Endothelial cell of umbilical vein (primary cell): ENCODE data around the gene MVD. TPM values are rescaled to one million over a fixed set of nuclear protein-coding genes. Genes with fewer than 3 reads are reported as not detected.

Source experiments
- BruUV-seq: library from RNA; stranded (reverse); fragments of 400-500 nt; replicated peaks from 2 replicates; lab custom pipeline; 2021; lab: Mats Ljungman, UMichigan
- CTCF ChIA-PET: fragments of 300-600, 350-600 bp; sonication (Branson Sonifier 250); formaldehyde crosslinking; loops from one replicate; lab custom pipeline; 2021; ENCODE audit warnings: antibody characterized with exemption, inconsistent platforms; lab: Charles Lee
- POLR2A ChIA-PET: fragments of 300-600, 350-600 bp; sonication (Branson Sonifier 250); formaldehyde crosslinking; loops from one replicate; lab custom pipeline; 2021; ENCODE audit warnings: antibody characterized with exemption, inconsistent platforms; lab: Charles Lee
- DNase-seq: peaks from one replicate; pipeline ENCODE4 v3.0.0-alpha.2; 2011; ENCODE audit warnings: low read depth, low spot score
- FAIRE-seq: peaks from 2 replicates; lab custom pipeline; 2011; peaks lifted over from hg19 to GRCh38; lab: Jason Lieb, UNC
- H2AFZ ChIP-seq: 2 replicates; pipeline ENCODE4 v1.6.0; 2012; ENCODE audit warnings: low read depth, low read length, control low read depth, inconsistent platforms
- H3K27ac ChIP-seq: 2 replicates; pipeline ENCODE4 v1.5.1; 2011; ENCODE audit warnings: low read depth, mild to moderate bottlenecking, control low read depth, low read length, moderate library complexity; ENCODE audit not compliant: insufficient read depth
- H3K27me3 ChIP-seq, 2 experiments: 2 replicates each; pipeline versions ENCODE4 v1.6.0 to v1.6.1; 2011; ENCODE audit warnings: low read length in 2 of 2, mixed read lengths in 1 of 2; ENCODE audit not compliant: control insufficient read depth in 2 of 2, insufficient read depth in 2 of 2
- H3K36me3 ChIP-seq, 2 experiments: 2 replicates in 1 of 2; 3 replicates in 1 of 2; pipeline ENCODE4 v1.5.1; 2011; ENCODE audit warnings: low read length in 2 of 2, mild to moderate bottlenecking in 1 of 2, moderate library complexity in 1 of 2; ENCODE audit not compliant: control insufficient read depth in 2 of 2, insufficient read depth in 2 of 2; ENCODE audit errors: extremely low read depth in 1 of 2
- H3K4me1 ChIP-seq: 3 replicates; pipeline ENCODE4 v1.5.1; 2011; ENCODE audit warnings: mild to moderate bottlenecking, low read length; ENCODE audit not compliant: control insufficient read depth, insufficient read depth; ENCODE audit errors: extremely low read depth
- H3K4me2 ChIP-seq: 2 replicates; pipeline ENCODE4 v1.6.1; 2011; ENCODE audit warnings: low read length, control low read depth, mixed read lengths; ENCODE audit not compliant: insufficient read depth
- H3K4me3 ChIP-seq, 3 experiments: fragments of 200-600 bp in 1 of 3; sonication (generic), shearing (Covaris generic) in 1 of 3; replicated peaks in 1 of 3; 2 replicates each; pipeline ENCODE4 v1.5.1; 2011 to 2016; ENCODE audit warnings: control low read depth in 3 of 3, low read length in 3 of 3, mild to moderate bottlenecking in 2 of 3, inconsistent platforms in 1 of 3, low read depth in 1 of 3, moderate library complexity in 1 of 3; ENCODE audit not compliant: insufficient read depth in 1 of 3
- H3K79me2 ChIP-seq: 2 replicates; pipeline ENCODE4 v1.6.0; 2012; ENCODE audit warnings: low read length, inconsistent platforms; ENCODE audit not compliant: control insufficient read depth, insufficient read depth
- H3K9ac ChIP-seq: replicated peaks from 2 replicates; pipeline ENCODE3; 2011; ENCODE audit warnings: low read length, control low read depth; ENCODE audit not compliant: insufficient read depth; ENCODE audit errors: extremely low read depth
- H3K9me1 ChIP-seq: replicated peaks from 3 replicates; pipeline ENCODE4 v1.6.0; 2011; ENCODE audit warnings: mild to moderate bottlenecking, low read length; ENCODE audit not compliant: control insufficient read depth, insufficient read depth; ENCODE audit errors: extremely low read depth
- H3K9me3 ChIP-seq: replicated peaks from 2 replicates; pipeline ENCODE4 v1.5.1; 2012; ENCODE audit warnings: low read length, inconsistent platforms; ENCODE audit not compliant: control insufficient read depth, insufficient read depth
- H4K20me1 ChIP-seq: replicated peaks from 2 replicates; pipeline ENCODE3; 2011; ENCODE audit warnings: mild to moderate bottlenecking, low read length; ENCODE audit not compliant: control insufficient read depth, insufficient read depth; ENCODE audit errors: extremely low read depth
- EZH2 ChIP-seq: IDR thresholded peaks from 2 replicates; pipeline ENCODE4 v1.6.1; 2012; ENCODE audit warnings: borderline replicate concordance, low read depth, mild to moderate bottlenecking, moderate library complexity, low read length, inconsistent platforms; ENCODE audit not compliant: severe bottlenecking
- FOS ChIP-seq: IDR thresholded peaks from 2 replicates; pipeline ENCODE4 v1.6.1; 2011; ENCODE audit warnings: mild to moderate bottlenecking, low read length, moderate library complexity, borderline replicate concordance; ENCODE audit not compliant: insufficient read depth
- GATA2 ChIP-seq: IDR thresholded peaks from 2 replicates; pipeline ENCODE4 v1.7.0; 2011; ENCODE audit warnings: low read depth, mild to moderate bottlenecking, moderate library complexity, mixed read lengths, low read length; ENCODE audit not compliant: insufficient read length, insufficient read depth
- JUN ChIP-seq: IDR thresholded peaks from 2 replicates; pipeline ENCODE4 v1.6.1; 2011; ENCODE audit warnings: borderline replicate concordance, low read depth; ENCODE audit not compliant: insufficient read length, insufficient read depth
- MYC ChIP-seq: IDR thresholded peaks from one replicate; pipeline ENCODE4 v1.6.1; 2011; ENCODE audit warnings: mild to moderate bottlenecking, low read depth, low read length
- POLR2A ChIP-seq: IDR thresholded peaks from 2 replicates; pipeline ENCODE4 v1.6.1; 2012; ENCODE audit warnings: low read depth, mild to moderate bottlenecking, control low read depth, low read length
- POLR2AphosphoS5 ChIP-seq: IDR thresholded peaks from 2 replicates; pipeline ENCODE4 v1.6.1; 2012; ENCODE audit warnings: low read depth, mild to moderate bottlenecking, control low read depth, low read length, moderate library complexity; ENCODE audit not compliant: insufficient read depth
- dilution Hi-C: fragments of 300-500 bp; cut with MboI; formaldehyde crosslinking; loops from one replicate; pipeline ENCODE4 v1.15.0; 2019; ENCODE audit warnings: low sequenced_read_pairs; ENCODE audit not compliant: extremely low pct_ligation_motif_present
- intact Hi-C: fragments of 100-400 bp; cut with micrococcal nuclease; formaldehyde crosslinking; loops from one replicate; pipeline ENCODE4 v1.10.0; 2022
- polyA plus RNA-seq, 4 experiments: library from polyadenylated mRNA; depleted of rRNA in 3 of 4; stranded (reverse) in 3 of 4; unstranded in 1 of 4; fragments of >200 nt; gene quantifications; 2 replicates each; pipeline versions ENCODE4 v1.2.1 to v1.2.3, GENCODE V29; 2011 to 2012; ENCODE audit warnings: missing spikeins in 1 of 4
- total RNA-seq: library from RNA; stranded (reverse); gene quantifications from 2 replicates; pipeline ENCODE4 v1.2.3, GENCODE V29; 2021
- TF ChIP-seq, protein P1 (sequence below), 2 donors: IDR thresholded peaks; 1 replicate in 1 of 2; 2 replicates in 1 of 2; pipeline ENCODE4 v1.5.1; 2011; ENCODE audit warnings: low read length in 2 of 2, mild to moderate bottlenecking in 2 of 2, moderate library complexity in 2 of 2, control low read depth in 1 of 2, inconsistent platforms in 1 of 2, low read depth in 1 of 2; ENCODE audit not compliant: insufficient read depth in 1 of 2; ENCODE audit errors: extremely low read depth in 1 of 2
- TF ChIP-seq, protein P2 (sequence below): IDR thresholded peaks from 2 replicates; pipeline ENCODE4 v1.6.1; 2011; ENCODE audit not compliant: insufficient read depth, insufficient read length

The MVD gene
- total and polyA plus RNA-seq, 2 donors (not counting 3 experiments of a cell fraction or from before 2014, with no cell fraction given) = 64.4 to 142 TPM

DNA sequence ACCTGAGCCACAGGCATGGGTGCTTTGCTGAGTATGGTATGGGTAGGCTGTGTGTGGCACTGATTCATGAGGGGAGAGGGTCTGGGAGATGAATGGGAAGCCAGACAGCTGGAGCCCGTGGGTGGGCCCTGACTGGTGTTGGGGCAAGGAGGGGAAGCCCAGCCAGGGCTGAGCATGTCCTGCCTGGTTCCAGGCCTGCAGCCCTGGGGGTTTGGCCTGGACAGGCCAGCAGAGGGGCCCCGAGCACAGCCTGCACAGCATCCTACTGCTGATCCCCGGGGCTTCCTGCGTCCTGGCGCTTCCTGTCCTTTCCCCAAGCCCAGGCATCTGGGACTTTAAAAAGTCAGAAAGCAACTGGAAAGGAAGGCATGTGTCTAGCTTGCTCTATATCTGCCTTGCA, 4.6 kb upstream of the MVD start:
- FAIRE-seq (peak; percentile 37), DNase-seq (no peak)
- TF ChIP-seq, protein P1, sequence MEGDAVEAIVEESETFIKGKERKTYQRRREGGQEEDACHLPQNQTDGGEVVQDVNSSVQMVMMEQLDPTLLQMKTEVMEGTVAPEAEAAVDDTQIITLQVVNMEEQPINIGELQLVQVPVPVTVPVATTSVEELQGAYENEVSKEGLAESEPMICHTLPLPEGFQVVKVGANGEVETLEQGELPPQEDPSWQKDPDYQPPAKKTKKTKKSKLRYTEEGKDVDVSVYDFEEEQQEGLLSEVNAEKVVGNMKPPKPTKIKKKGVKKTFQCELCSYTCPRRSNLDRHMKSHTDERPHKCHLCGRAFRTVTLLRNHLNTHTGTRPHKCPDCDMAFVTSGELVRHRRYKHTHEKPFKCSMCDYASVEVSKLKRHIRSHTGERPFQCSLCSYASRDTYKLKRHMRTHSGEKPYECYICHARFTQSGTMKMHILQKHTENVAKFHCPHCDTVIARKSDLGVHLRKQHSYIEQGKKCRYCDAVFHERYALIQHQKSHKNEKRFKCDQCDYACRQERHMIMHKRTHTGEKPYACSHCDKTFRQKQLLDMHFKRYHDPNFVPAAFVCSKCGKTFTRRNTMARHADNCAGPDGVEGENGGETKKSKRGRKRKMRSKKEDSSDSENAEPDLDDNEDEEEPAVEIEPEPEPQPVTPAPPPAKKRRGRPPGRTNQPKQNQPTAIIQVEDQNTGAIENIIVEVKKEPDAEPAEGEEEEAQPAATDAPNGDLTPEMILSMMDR (IDR thresholded peaks at IDR 0.05; ENCODE audit: extremely low read depth in 1 of 2, insufficient read depth in 1 of 2, low read depth in 1 of 2, low read length in 2 of 2) = peak in 1 of 2 donors; percentile 20
- no peak for TF ChIP-seq JUN
- Histone ChIP-seq H3K27me3 (no peaks in the 10 kb centered on the region), H3K9ac (no peak overlapping the region), H4K20me1 (no peaks in the 10 kb centered on the region), H2AFZ (no peak overlapping the region), H3K4me3 (no peak overlapping the region), H3K36me3 (no peaks in the 10 kb centered on the region), H3K9me1 (no peaks in the 10 kb centered on the region), H3K4me1 (peaks cover 16% of the 10 kb centered on the region), H3K27ac (no peak overlapping the region), H3K79me2 (peaks cover 4% of the 10 kb centered on the region), H3K9me3 (no peaks in the 10 kb centered on the region), H3K4me2 (no peak overlapping the region)
- intact Hi-C loops (no loop called here), dilution Hi-C loops (no loop called here)
- ChIA-PET POLR2A (no interaction called here), CTCF (no interaction called here)
- BruUV-seq = no TSS peak

DNA sequence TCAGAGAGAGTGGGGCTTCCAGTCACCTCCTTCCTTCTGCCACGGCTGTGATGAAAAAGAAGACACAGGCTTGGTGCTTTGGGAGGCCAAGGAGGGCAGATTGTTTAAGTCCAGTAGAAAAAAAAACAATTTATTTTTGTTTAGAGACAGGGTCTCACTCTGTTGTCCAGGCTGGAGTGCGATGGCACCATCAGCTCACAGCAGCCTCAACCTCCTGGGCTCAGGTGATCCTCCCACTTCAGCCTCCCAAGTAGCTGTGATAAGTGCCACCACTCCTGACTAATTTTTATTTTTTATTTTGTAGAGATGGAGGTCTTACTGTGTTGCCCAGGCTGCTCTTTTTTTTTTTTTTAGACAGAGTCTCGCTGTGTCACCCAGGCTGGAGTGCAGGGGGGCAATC, 2.7 kb upstream of the MVD start:
- BruUV-seq = no TSS peak
- Histone ChIP-seq H3K36me3 (no peaks in the 10 kb centered on the region), H3K9me1 (no peaks in the 10 kb centered on the region), H4K20me1 (no peaks in the 10 kb centered on the region), H3K27me3 (no peaks in the 10 kb centered on the region), H3K27ac (no peak overlapping the region), H2AFZ (no peak overlapping the region), H3K9me3 (no peaks in the 10 kb centered on the region), H3K79me2 (peaks cover 20% of the 10 kb centered on the region), H3K9ac (no peak overlapping the region), H3K4me3 (no peak overlapping the region), H3K4me1 (peaks cover 20% of the 10 kb centered on the region), H3K4me2 (no peak overlapping the region)
- DNase-seq (no peak), FAIRE-seq (peak; percentile 4)
- CTCF ChIA-PET = interaction anchor here (1.2 to 1.8 kb wide), 3 partner anchors 10 to 39 kb away, joined by 3 to 8 read pairs (median 5); no protein-coding TSS in a partner anchor
- intact Hi-C loops = no loop called here
- POLR2A ChIA-PET = no interaction called here
- no peak for TF ChIP-seq FOS
- no peak for TF ChIP-seq MYC
- TF ChIP-seq EZH2 = no peak
- no peak for TF ChIP-seq GATA2
- no peak for TF ChIP-seq POLR2A
- TF ChIP-seq, protein P1 (IDR thresholded peaks at IDR 0.05; ENCODE audit: extremely low read depth in 1 of 2, insufficient read depth in 1 of 2, low read depth in 1 of 2, low read length in 2 of 2) = no peak
- TF ChIP-seq POLR2AphosphoS5 = no peak
- TF ChIP-seq, protein P2, sequence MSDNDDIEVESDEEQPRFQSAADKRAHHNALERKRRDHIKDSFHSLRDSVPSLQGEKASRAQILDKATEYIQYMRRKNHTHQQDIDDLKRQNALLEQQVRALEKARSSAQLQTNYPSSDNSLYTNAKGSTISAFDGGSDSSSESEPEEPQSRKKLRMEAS = no peak
- no peak for TF ChIP-seq JUN
- dilution Hi-C loops = no loop called here
